Hematopoietic multipotent progenitor cell treated with erythropoietin and hydrocortisone succinate and interleukin-3 and kit ligand, for 8 days (in vitro differentiated cells): Measurements from ENCODE around the gene SPATA31E1.

Source experiments
- DNase-seq: peaks from one replicate; pipeline ENCODE4 v3.0.0-alpha.2; 2015

Gene SPATA31E1

DNA sequence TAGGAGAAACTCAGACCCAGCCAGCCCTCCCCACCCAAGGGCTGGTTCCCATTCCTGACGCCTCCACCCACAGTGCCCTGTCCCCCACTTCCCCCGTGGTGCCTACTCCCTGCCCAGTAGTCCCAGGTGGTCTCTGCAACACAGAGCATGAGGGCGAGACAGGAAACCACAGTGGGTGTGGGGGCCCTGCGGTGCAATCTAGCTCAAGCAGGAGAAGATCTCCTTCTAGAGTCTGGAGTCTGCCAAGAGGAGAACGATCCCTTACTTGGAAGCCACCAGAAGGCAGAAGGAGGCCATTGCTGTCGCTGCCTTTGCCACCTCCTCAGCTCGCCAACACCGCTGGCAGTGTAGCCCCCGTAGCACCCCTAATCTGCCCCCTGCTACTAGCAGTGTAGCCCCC, 55.2 kb downstream of the SPATA31E1 start:
- peak; percentile 77 for DNase-seq

GRCh38 chr9:87938336-87938735, 55.7 kb downstream of the SPATA31E1 start:
- DNase-seq = peak; percentile 70
